Measurements from ENCODE around the gene LYRM9.
"Not testable (repeated sequence)": the region's sequence is repeated elsewhere in the genome, so short reads cannot be mapped to it uniquely, and the experiment has no call there.

The LYRM9 gene

DNA sequence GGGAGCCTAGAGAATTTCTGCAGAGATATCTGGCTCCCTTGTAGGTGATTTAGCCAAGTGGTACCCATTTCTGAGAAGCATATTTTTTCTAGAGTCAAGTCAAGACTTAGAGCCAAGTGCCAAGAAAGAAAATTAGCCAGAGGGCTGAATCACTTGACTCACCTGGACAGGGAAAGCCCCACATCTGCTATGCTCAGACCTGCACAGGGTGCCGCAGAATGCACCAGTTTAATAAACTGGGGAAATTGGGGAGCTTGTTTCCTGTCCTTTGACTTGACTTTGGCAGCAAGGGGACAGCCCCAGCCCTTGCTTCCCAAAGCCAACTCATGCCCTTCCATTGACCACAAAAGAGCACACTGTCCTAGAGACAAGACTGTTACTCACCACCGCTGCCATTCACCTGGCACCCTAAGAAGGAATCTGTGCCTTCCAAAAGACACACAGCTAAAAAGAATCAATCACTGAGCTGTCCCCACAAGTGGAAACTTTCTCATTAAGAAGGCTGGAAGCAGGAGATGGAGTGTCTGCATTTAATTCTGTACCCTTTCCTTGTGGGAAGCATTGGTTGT lies 63.9 kb downstream of the LYRM9 start:
- H4K12ac ChIP-seq (ENCODE audit: low read depth, low read length); H2BK120ac ChIP-seq (ENCODE audit: insufficient read depth, low read length, poor library complexity); H2AFZ ChIP-seq (ENCODE audit: insufficient read depth, low read length, poor library complexity); H3K4ac ChIP-seq (ENCODE audit: low read depth, low read length); H3K79me2 ChIP-seq (ENCODE audit: control insufficient read depth, insufficient read depth, low read length, poor library complexity); H2AK5ac ChIP-seq (ENCODE audit: low read length); H4K8ac ChIP-seq (ENCODE audit: low read depth, low read length); H3K18ac ChIP-seq (ENCODE audit: low read length); H4K91ac ChIP-seq (ENCODE audit: low read depth, low read length); H3K4me1 ChIP-seq (ENCODE audit: control insufficient read depth in 1 of 2, insufficient read depth in 2 of 2, low read length in 2 of 2); H3K4me2 ChIP-seq (ENCODE audit: low read length); H3K9me3 ChIP-seq (ENCODE audit: insufficient read depth, low read depth, low read length); H3K4me3 ChIP-seq (ENCODE audit: low read depth, low read length); H3K9ac ChIP-seq (ENCODE audit: low read length); H2BK5ac ChIP-seq (ENCODE audit: low read depth, low read length, poor library complexity); H2BK12ac ChIP-seq (ENCODE audit: low read length); H3K23ac ChIP-seq (ENCODE audit: low read length); H3K36me3 ChIP-seq (ENCODE audit: control insufficient read depth in 1 of 2, insufficient read depth in 2 of 2, low read length in 2 of 2); H3K14ac ChIP-seq (ENCODE audit: low read length); DNase-seq; H3K27ac ChIP-seq (ENCODE audit: low read depth, low read length); H3K27me3 ChIP-seq (ENCODE audit: insufficient read depth, low read length); H3K79me1 ChIP-seq (ENCODE audit: low read length): not testable (repeated sequence)
- no CpG with 5 or more reads among the region's 2 CpGs for WGBS (ENCODE audit: extremely low coverage, insufficient coverage, insufficient read length)
